Activated CD4-positive, CD25-positive, alpha-beta regulatory T cell (primary cell): Measurements from ENCODE around the gene PACS2.

Experiments
- DNase-seq, 4 experiments: peaks; one replicate each; lab custom pipeline; 2025; lab: John Stamatoyannopoulos, UW

Gene PACS2

GRCh38 chr14:105368910-105369652 lies 54.5 kb downstream of the PACS2 start:
- DNase-seq, result no peak

- DNase-seq, result no peak
Measured at GRCh38 chr14:105369653-105370040, 55.1 kb downstream of the PACS2 start.

GRCh38 chr14:105374389-105374788 lies 59.8 kb downstream of the PACS2 start:
- no peak for DNase-seq

- DNase-seq, result no peak
Measured at GRCh38 chr14:105375635-105376057, 61.1 kb downstream of the PACS2 start.

GRCh38 chr14:105376521-105377440 lies 62.2 kb downstream of the PACS2 start:
- DNase-seq, result no peak

GRCh38 chr14:105377555-105378182 lies 63.1 kb downstream of the PACS2 start:
- DNase-seq, result no peak

- no peak for DNase-seq
Measured at GRCh38 chr14:105378199-105378598, 63.7 kb downstream of the PACS2 start.

- DNase-seq, result no peak
Measured at GRCh38 chr14:105378873-105379685, 64.5 kb downstream of the PACS2 start.

GRCh38 chr14:105379946-105380345 lies 65.4 kb downstream of the PACS2 start:
- no peak for DNase-seq

- no peak for DNase-seq
Measured at GRCh38 chr14:105380756-105381155, 66.2 kb downstream of the PACS2 start.

- no peak for DNase-seq
Measured at GRCh38 chr14:105381446-105382342, 67.1 kb downstream of the PACS2 start.

GRCh38 chr14:105382343-105383082 lies 68.0 kb downstream of the PACS2 start:
- DNase-seq, result no peak

- no peak for DNase-seq
Measured at GRCh38 chr14:105383083-105383730, 68.7 kb downstream of the PACS2 start.

GRCh38 chr14:105384041-105384557 lies 69.6 kb downstream of the PACS2 start:
- no peak for DNase-seq

- DNase-seq, result no peak
Measured at GRCh38 chr14:105384605-105385321, 70.2 kb downstream of the PACS2 start.

GRCh38 chr14:105385322-105385637 lies 70.7 kb downstream of the PACS2 start:
- no peak for DNase-seq

- no peak for DNase-seq
Measured at GRCh38 chr14:105385698-105386365, 71.3 kb downstream of the PACS2 start.
